ENCODE results near the gene ADGRG6. TPM values are rescaled to one million over a fixed set of nuclear protein-coding genes. Genes with fewer than 3 reads are reported as not detected.

The ADGRG6 gene
- total RNA-seq, 1 donor from 2014 or later, result 0.39 TPM

DNA sequence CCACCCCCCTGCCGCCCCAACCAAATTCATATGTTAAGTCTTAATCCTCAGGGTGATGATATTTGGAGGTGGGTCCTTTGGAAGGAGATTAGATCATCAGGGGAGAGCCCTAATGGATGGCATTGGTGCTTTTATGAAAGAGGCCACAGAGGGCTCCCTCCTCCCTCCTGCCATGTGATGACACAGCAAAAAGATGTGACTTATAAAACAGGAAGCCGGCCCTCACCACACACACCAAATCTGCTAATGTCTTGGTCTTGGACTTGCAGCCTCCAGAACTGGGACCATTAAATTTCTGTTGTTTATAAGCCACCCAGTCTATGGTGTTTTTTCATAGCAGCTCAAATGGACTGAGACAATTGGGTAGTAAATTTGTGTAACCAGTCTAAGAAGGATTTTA lies 176.3 kb downstream of the ADGRG6 start:
- no peak overlapping the region for H3K9ac ChIP-seq
- Mint-ChIP-seq H3K9me3 (no peaks in the 10 kb centered on the region), H3K4me1 (no peaks in the 10 kb centered on the region), H3K36me3 (no peaks in the 10 kb centered on the region), H3K4me3 (no peak overlapping the region), H3K27ac (no peak overlapping the region), H3K27me3 (ENCODE audit: insufficient read depth, low read depth) (peaks cover 2% of the 10 kb centered on the region)
- H3K9me3 ChIP-seq (ENCODE audit: low read depth), result no peaks in the 10 kb centered on the region
- no peaks in the 10 kb centered on the region for H3K79me2 ChIP-seq (ENCODE audit: low read depth)
- H3F3A ChIP-seq (ENCODE audit: low read depth), result no peaks in the 10 kb centered on the region
- no peak overlapping the region for H3K27ac ChIP-seq
- no peak overlapping the region for H3K4me3 ChIP-seq
- DNase-seq (ENCODE audit: low spot score), result no peak
- peak overlapping the region; percentile 37 for H2AFZ ChIP-seq (replicated peaks)
- TF ChIP-seq, protein P1, sequence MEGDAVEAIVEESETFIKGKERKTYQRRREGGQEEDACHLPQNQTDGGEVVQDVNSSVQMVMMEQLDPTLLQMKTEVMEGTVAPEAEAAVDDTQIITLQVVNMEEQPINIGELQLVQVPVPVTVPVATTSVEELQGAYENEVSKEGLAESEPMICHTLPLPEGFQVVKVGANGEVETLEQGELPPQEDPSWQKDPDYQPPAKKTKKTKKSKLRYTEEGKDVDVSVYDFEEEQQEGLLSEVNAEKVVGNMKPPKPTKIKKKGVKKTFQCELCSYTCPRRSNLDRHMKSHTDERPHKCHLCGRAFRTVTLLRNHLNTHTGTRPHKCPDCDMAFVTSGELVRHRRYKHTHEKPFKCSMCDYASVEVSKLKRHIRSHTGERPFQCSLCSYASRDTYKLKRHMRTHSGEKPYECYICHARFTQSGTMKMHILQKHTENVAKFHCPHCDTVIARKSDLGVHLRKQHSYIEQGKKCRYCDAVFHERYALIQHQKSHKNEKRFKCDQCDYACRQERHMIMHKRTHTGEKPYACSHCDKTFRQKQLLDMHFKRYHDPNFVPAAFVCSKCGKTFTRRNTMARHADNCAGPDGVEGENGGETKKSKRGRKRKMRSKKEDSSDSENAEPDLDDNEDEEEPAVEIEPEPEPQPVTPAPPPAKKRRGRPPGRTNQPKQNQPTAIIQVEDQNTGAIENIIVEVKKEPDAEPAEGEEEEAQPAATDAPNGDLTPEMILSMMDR (IDR thresholded peaks at IDR 0.05), result no peak
- no peak for TF ChIP-seq EZH2 (IDR thresholded peaks at IDR 0.05)
- TF ChIP-seq EZH2phosphoT487 (IDR thresholded peaks at IDR 0.05), result no peak
- H3K27me3 ChIP-seq, result no peaks in the 10 kb centered on the region
- H3K36me3 ChIP-seq, result no peaks in the 10 kb centered on the region
- no peak overlapping the region for H3K4me2 ChIP-seq
- H3K4me1 ChIP-seq, result no peaks in the 10 kb centered on the region
- H4K20me1 ChIP-seq (ENCODE audit: low read depth), result no peaks in the 10 kb centered on the region

DNA sequence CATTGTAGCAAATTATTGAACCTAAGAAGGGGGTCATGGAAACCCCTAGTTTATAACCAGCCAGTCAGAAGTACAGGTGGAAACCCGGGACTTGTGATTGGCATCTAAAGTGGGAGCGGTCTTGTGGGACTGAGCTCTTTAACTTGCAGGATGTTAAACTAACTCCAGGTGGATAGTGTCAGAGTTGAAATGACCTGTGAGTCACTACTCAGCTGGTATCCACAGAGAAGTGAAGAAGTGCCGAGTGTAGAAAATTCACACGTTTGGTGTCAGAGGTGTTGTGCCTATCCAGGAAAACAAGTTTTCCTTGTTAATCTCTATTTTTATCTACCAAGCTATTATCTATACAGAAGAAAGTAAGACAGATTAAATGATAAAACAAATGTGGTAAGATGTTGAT lies 179.7 kb downstream of the ADGRG6 start:
- no peak overlapping the region for H3K4me3 Mint-ChIP-seq
- H4K20me1 ChIP-seq (ENCODE audit: low read depth), result no peaks in the 10 kb centered on the region
- no peak overlapping the region for H3K4me2 ChIP-seq
- DNase-seq (ENCODE audit: low spot score), result no peak
- no peak overlapping the region for H3K9ac ChIP-seq
- no peaks in the 10 kb centered on the region for H3K4me1 Mint-ChIP-seq
- no peaks in the 10 kb centered on the region for H3K79me2 ChIP-seq (ENCODE audit: low read depth)
- H3K27me3 Mint-ChIP-seq (ENCODE audit: insufficient read depth, low read depth), result peaks cover 2% of the 10 kb centered on the region
- no peaks in the 10 kb centered on the region for H3K4me1 ChIP-seq
- H3K36me3 ChIP-seq, result no peaks in the 10 kb centered on the region
- H3K4me3 ChIP-seq, result no peak overlapping the region
- no peaks in the 10 kb centered on the region for H3K27me3 ChIP-seq
- no peaks in the 10 kb centered on the region for H3F3A ChIP-seq (ENCODE audit: low read depth)
- TF ChIP-seq EZH2phosphoT487 (IDR thresholded peaks at IDR 0.05) (no peak), EZH2 (IDR thresholded peaks at IDR 0.05) (no peak)
- TF ChIP-seq, protein P1 (IDR thresholded peaks at IDR 0.05), result no peak
- H3K9me3 Mint-ChIP-seq, result no peaks in the 10 kb centered on the region
- H2AFZ ChIP-seq (replicated peaks), result no peak overlapping the region
- no peaks in the 10 kb centered on the region for H3K36me3 Mint-ChIP-seq
- no peak overlapping the region for H3K27ac ChIP-seq
- H3K9me3 ChIP-seq (ENCODE audit: low read depth), result no peaks in the 10 kb centered on the region
- H3K27ac Mint-ChIP-seq, result no peak overlapping the region

DNA sequence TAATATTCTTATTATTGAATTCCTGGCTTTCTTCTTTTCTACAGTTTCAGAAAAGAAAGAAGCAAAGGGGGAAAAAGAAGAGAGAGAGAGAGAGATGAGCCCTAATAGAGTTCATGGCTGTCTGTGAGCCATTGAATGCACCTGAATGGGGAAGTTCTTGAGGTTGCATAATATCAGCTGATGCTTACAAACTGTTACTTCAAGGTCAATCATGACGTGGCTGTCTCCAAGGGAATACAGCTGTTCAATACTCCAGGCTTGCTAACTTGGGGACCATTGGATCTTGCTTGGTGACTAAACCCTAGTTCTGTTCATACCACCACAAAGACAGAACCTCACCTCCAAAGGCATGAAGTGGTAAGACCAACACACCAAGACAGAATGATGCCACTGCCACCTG lies 180.4 kb downstream of the ADGRG6 start:
- no peak overlapping the region for H3K27ac ChIP-seq
- DNase-seq (ENCODE audit: low spot score), result no peak
- H3K79me2 ChIP-seq (ENCODE audit: low read depth), result no peaks in the 10 kb centered on the region
- TF ChIP-seq, protein P1 (IDR thresholded peaks at IDR 0.05), result no peak
- TF ChIP-seq EZH2phosphoT487 (IDR thresholded peaks at IDR 0.05) (no peak), EZH2 (IDR thresholded peaks at IDR 0.05) (no peak)
- no peaks in the 10 kb centered on the region for H3K27me3 ChIP-seq
- no peak overlapping the region for H2AFZ ChIP-seq (replicated peaks)
- Mint-ChIP-seq H3K27me3 (ENCODE audit: insufficient read depth, low read depth) (peaks cover 2% of the 10 kb centered on the region), H3K27ac (no peak overlapping the region), H3K4me3 (no peak overlapping the region), H3K36me3 (no peaks in the 10 kb centered on the region), H3K9me3 (no peaks in the 10 kb centered on the region), H3K4me1 (peaks cover 2% of the 10 kb centered on the region)
- H3K9me3 ChIP-seq (ENCODE audit: low read depth), result no peaks in the 10 kb centered on the region
- H3K36me3 ChIP-seq, result no peaks in the 10 kb centered on the region
- H4K20me1 ChIP-seq (ENCODE audit: low read depth), result no peaks in the 10 kb centered on the region
- H3F3A ChIP-seq (ENCODE audit: low read depth), result no peaks in the 10 kb centered on the region
- H3K4me1 ChIP-seq, result no peaks in the 10 kb centered on the region
- H3K4me3 ChIP-seq, result no peak overlapping the region
- no peak overlapping the region for H3K9ac ChIP-seq
- no peak overlapping the region for H3K4me2 ChIP-seq
